ENCODE results near the gene RAD51B. TPM values are rescaled to one million over a fixed set of nuclear protein-coding genes. Genes with fewer than 3 reads are reported as not detected.

RAD51B gene
- total RNA-seq, 1 experiment from 2014 or later = 10.8 TPM

DNA sequence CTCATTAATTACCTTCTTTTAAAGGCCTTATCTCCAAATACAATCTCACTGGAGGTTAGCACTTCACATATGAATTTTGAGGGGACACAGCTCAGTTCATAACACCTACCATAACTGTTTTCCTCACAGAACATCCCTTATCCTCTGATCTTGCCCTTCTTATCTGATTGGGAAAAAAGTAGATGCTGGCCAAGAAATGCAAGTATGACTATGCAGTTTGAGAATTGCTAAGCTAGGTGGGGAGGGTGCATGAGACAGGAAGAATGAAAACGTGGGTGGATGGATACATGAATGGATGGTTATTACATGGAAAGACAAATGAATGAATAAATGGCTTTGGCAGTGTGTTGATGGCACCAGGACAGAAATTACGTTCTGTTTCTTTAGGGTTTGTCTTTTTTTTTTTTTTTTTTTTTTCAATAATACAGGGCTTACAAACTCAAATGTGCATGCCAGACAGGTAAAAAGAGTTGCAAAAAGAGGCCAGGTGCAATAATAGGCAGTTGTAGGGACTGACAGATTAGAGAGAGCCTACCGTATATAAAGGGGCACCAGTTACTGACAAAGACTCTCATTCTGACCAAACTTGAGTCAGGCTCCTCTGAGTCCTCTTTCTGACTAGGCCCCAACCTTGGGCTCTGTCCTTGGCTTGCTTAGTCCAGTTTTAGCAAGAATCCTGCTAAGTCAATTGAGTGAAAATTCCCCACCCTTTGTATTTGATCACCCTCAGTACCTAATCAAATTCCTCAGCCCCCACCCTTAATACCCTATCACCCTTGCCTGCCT is 668.4 kb downstream of the RAD51B start:
- DNase-seq = peak; percentile 60
- CTCF ChIA-PET = no interaction called here

DNA sequence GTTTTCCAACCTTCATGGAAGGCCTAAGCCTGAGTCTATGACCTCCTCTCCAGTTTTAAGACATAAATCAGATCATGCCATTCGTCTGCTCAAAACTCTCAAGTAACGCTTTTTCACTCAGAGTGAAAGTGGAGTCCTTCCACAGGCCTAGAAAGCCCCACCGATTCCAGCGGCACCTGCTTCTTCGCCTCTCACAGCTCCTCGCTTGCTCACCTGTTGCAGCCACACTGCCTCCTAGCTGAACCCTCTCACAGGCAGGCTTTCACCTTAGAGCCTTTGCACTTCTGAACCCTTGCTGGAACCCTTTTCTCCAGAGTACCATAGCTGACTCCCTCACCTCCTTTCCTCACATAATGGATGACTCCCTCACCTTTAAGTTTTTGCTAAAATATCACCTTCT is 672.2 kb downstream of the RAD51B start:
- ATAC-seq = no peak
- H3K36me3 ChIP-seq (ENCODE audit: low read depth, low read length) = no peaks in the 10 kb centered on the region
- H3K27ac ChIP-seq (ENCODE audit: low read length) = no peak overlapping the region
- no peaks in the 10 kb centered on the region for H4K20me1 ChIP-seq (ENCODE audit: low read length)
- no peaks in the 10 kb centered on the region for H3F3A ChIP-seq (ENCODE audit: low read length, unreplicated experiment)
- no peaks in the 10 kb centered on the region for H3K9me2 ChIP-seq (replicated peaks; ENCODE audit: low read length)
- BruUV-seq (replicated peaks) = no TSS peak
- H3K4me1 ChIP-seq (ENCODE audit: insufficient read depth, low read length) = peaks cover 13% of the 10 kb centered on the region; the same call in 1 of the 2 replicates
- no peak for DNase-seq
- CTCF ChIA-PET = no interaction called here
- TF ChIP-seq EZH2 (IDR thresholded peaks at IDR 0.05; ENCODE audit: low read length, unreplicated experiment) = no peak
- no peak for TF ChIP-seq EZH2phosphoT487 (IDR thresholded peaks at IDR 0.05; ENCODE audit: borderline replicate concordance, low read length)
- TF ChIP-seq, protein P1, sequence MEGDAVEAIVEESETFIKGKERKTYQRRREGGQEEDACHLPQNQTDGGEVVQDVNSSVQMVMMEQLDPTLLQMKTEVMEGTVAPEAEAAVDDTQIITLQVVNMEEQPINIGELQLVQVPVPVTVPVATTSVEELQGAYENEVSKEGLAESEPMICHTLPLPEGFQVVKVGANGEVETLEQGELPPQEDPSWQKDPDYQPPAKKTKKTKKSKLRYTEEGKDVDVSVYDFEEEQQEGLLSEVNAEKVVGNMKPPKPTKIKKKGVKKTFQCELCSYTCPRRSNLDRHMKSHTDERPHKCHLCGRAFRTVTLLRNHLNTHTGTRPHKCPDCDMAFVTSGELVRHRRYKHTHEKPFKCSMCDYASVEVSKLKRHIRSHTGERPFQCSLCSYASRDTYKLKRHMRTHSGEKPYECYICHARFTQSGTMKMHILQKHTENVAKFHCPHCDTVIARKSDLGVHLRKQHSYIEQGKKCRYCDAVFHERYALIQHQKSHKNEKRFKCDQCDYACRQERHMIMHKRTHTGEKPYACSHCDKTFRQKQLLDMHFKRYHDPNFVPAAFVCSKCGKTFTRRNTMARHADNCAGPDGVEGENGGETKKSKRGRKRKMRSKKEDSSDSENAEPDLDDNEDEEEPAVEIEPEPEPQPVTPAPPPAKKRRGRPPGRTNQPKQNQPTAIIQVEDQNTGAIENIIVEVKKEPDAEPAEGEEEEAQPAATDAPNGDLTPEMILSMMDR (conservative IDR thresholded peaks at IDR 0.05; ENCODE audit: low read depth, low read length) = no peak
- POLR2A ChIA-PET (ENCODE audit: unreplicated experiment) = no interaction called here
- H2AFZ ChIP-seq (ENCODE audit: low read length) = no peak overlapping the region
- H3K4me2 ChIP-seq (ENCODE audit: low read length) = no peak overlapping the region
- no peaks in the 10 kb centered on the region for H3K27me3 ChIP-seq (ENCODE audit: low read length)
- no peaks in the 10 kb centered on the region for H3K79me2 ChIP-seq (ENCODE audit: low read length)
- intact Hi-C loops (cut with micrococcal nuclease) = no loop called here
- no peaks in the 10 kb centered on the region for H3K9me3 ChIP-seq (ENCODE audit: low read length)
- H3K9ac ChIP-seq (ENCODE audit: low read length) = no peak overlapping the region
- no peak overlapping the region for H3K4me3 ChIP-seq (ENCODE audit: low read length)

More for the DNA sequence above, 668.4 kb downstream of the RAD51B start:
- no TSS peak for BruUV-seq (replicated peaks)
- no peaks in the 10 kb centered on the region for H3F3A ChIP-seq (ENCODE audit: low read length, unreplicated experiment)
- ATAC-seq = peak; percentile 53
- H3K27me3 ChIP-seq (ENCODE audit: low read length) = no peaks in the 10 kb centered on the region
- peaks cover 9% of the 10 kb centered on the region; the same call in 1 of the 2 replicates for H3K4me1 ChIP-seq (ENCODE audit: insufficient read depth, low read length)
- 0 out of 2 replicates have a peak overlapping the region, but pooled peaks have one; percentile 3 for H2AFZ ChIP-seq (ENCODE audit: low read length)
- no peaks in the 10 kb centered on the region for H3K9me2 ChIP-seq (replicated peaks; ENCODE audit: low read length)
- no peaks in the 10 kb centered on the region for H3K9me3 ChIP-seq (ENCODE audit: low read length)
- H4K20me1 ChIP-seq (ENCODE audit: low read length) = no peaks in the 10 kb centered on the region
- H3K9ac ChIP-seq (ENCODE audit: low read length) = no peak overlapping the region
- H3K36me3 ChIP-seq (ENCODE audit: low read depth, low read length) = no peaks in the 10 kb centered on the region
- no peak for TF ChIP-seq EZH2 (IDR thresholded peaks at IDR 0.05; ENCODE audit: low read length, unreplicated experiment)
- TF ChIP-seq, protein P1 (conservative IDR thresholded peaks at IDR 0.05; ENCODE audit: low read depth, low read length) = no peak
- H3K27ac ChIP-seq (ENCODE audit: low read length) = no peak overlapping the region
- H3K4me2 ChIP-seq (ENCODE audit: low read length) = no peak overlapping the region
- POLR2A ChIA-PET (ENCODE audit: unreplicated experiment) = no interaction called here
- no peaks in the 10 kb centered on the region for H3K79me2 ChIP-seq (ENCODE audit: low read length)
- intact Hi-C loops (cut with micrococcal nuclease) = no loop called here
- no peak overlapping the region for H3K4me3 ChIP-seq (ENCODE audit: low read length)

Data from PC-3 (cell line).